Pulmonary artery endothelial cell (primary cell): ENCODE measurements around the gene LDLRAD4. TPM values are rescaled to one million over a fixed set of nuclear protein-coding genes. Genes with fewer than 3 reads are reported as not detected.
"Not testable (repeated sequence)": the region's sequence is repeated elsewhere in the genome, so short reads cannot be mapped to it uniquely, and the experiment has no call there.

Source experiments
- DNase-seq: peaks from one replicate; pipeline ENCODE4 v3.0.0-alpha.2; 2011; ENCODE audit warnings: low read depth, low spot score
- total RNA-seq: library from RNA; depleted of rRNA; stranded (reverse); fragments of >200 nt; gene quantifications from 2 replicates; pipeline ENCODE4 v1.2.3, GENCODE V29; 2014

LDLRAD4 gene
- total RNA-seq, 1 donor from 2014 or later = 1.5 TPM

- DNase-seq = no peak
These were observed 117.3 kb downstream of the LDLRAD4 start for GRCh38 chr18:13335903-13336302.

- DNase-seq = no peak
These were observed 118.3 kb downstream of the LDLRAD4 start for GRCh38 chr18:13336841-13337240.

- no peak for DNase-seq
These were observed 118.8 kb downstream of the LDLRAD4 start for GRCh38 chr18:13337369-13337768.

- no peak for DNase-seq
These were observed 119.8 kb downstream of the LDLRAD4 start for GRCh38 chr18:13338318-13338717.

- no peak for DNase-seq
These were observed 121.1 kb downstream of the LDLRAD4 start for GRCh38 chr18:13339653-13340052.

GRCh38 chr18:13346449-13346848 lies 127.9 kb downstream of the LDLRAD4 start:
- DNase-seq = not testable (repeated sequence)

GRCh38 chr18:13353084-13353823 lies 134.7 kb downstream of the LDLRAD4 start:
- no peak for DNase-seq

- DNase-seq = no peak
These were observed 135.8 kb downstream of the LDLRAD4 start for GRCh38 chr18:13354402-13354801.

- DNase-seq = no peak
These were observed 137.5 kb downstream of the LDLRAD4 start for GRCh38 chr18:13356032-13356431.

- no peak for DNase-seq
These were observed 138.7 kb downstream of the LDLRAD4 start for GRCh38 chr18:13357289-13357688.

- no peak for DNase-seq
These were observed 140.7 kb downstream of the LDLRAD4 start for GRCh38 chr18:13359210-13359609.

- DNase-seq = no peak
These were observed 142.9 kb downstream of the LDLRAD4 start for GRCh38 chr18:13361431-13361830.

- no peak for DNase-seq
These were observed 143.5 kb downstream of the LDLRAD4 start for GRCh38 chr18:13362051-13362450.

- no peak for DNase-seq
These were observed 144.0 kb downstream of the LDLRAD4 start for GRCh38 chr18:13362607-13363006.

GRCh38 chr18:13363359-13363758 lies 144.8 kb downstream of the LDLRAD4 start:
- no peak for DNase-seq

- no peak for DNase-seq
These were observed 146.2 kb downstream of the LDLRAD4 start for GRCh38 chr18:13364721-13365205.

- no peak for DNase-seq
These were observed 147.6 kb downstream of the LDLRAD4 start for GRCh38 chr18:13366131-13366530.

GRCh38 chr18:13366541-13366940 lies 148.0 kb downstream of the LDLRAD4 start:
- DNase-seq = no peak

- DNase-seq = no peak
These were observed 148.7 kb downstream of the LDLRAD4 start for GRCh38 chr18:13366962-13367892.

GRCh38 chr18:13368080-13368813 lies 149.7 kb downstream of the LDLRAD4 start:
- no peak for DNase-seq

GRCh38 chr18:13369353-13369752 lies 150.8 kb downstream of the LDLRAD4 start:
- no peak for DNase-seq
